ENCODE results near the gene COL5A2. TPM values are rescaled to one million over a fixed set of nuclear protein-coding genes. Genes with fewer than 3 reads are reported as not detected.

COL5A2 gene
- total and polyA plus RNA-seq, 4 donors = 3.2 to 83.5 (median 9.1) TPM

DNA sequence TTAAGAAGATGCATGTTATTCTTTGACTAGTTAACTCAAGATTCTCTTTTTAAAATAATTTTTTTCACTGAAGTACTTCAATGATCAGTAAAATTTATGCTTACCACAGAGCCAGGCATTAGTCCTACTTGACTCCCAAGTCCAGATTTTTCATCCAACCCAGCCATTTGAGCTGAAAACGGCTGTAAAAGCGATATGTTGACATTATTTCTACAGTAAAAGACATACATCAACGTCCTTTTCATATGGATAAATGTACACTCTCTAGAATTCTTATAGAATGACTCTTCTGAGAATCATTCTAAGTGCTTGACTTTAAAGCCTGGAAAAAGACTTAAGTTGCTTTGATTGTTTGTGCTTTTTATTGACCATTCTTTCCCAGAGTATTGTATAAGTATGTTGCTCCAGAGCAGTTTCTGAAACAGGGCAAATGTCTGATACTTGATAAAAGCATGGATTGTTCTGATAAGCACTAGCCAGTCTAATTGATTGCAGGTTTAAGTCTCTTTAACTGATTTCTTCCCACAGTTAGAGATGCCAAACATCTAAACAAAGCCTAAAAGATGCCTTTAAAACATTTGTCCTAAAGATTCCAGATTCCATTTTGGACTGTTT lies 90.9 kb downstream of the COL5A2 start (continued):
- TF ChIP-seq, protein P1, sequence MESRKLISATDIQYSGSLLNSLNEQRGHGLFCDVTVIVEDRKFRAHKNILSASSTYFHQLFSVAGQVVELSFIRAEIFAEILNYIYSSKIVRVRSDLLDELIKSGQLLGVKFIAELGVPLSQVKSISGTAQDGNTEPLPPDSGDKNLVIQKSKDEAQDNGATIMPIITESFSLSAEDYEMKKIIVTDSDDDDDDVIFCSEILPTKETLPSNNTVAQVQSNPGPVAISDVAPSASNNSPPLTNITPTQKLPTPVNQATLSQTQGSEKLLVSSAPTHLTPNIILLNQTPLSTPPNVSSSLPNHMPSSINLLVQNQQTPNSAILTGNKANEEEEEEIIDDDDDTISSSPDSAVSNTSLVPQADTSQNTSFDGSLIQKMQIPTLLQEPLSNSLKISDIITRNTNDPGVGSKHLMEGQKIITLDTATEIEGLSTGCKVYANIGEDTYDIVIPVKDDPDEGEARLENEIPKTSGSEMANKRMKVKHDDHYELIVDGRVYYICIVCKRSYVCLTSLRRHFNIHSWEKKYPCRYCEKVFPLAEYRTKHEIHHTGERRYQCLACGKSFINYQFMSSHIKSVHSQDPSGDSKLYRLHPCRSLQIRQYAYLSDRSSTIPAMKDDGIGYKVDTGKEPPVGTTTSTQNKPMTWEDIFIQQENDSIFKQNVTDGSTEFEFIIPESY (IDR thresholded peaks at IDR 0.05) = no peak

DNA sequence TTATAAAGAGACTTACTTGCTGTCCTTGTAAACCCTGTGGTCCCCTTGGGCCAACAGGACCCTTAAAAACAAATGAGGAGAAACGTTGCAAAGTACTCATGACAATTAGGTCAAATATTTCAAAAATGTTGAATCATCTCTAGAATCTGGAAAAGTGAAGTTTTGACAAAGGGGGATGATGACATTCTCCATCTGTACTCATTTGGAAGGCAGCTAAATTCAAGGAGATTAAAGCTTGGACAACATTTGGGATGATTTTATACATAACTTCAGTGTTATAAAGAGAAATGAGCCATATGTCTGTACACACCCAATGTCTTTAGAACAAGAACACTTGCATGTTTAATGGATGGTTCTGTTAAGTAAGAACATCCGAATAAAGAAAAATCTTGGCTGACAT lies 92.9 kb downstream of the COL5A2 start:
- Histone ChIP-seq H3K9me3 (ENCODE audit: control insufficient read depth in 4 of 4, low read length in 3 of 4) (no peaks in the 10 kb centered on the region), H3K9ac (ENCODE audit: low read depth in 1 of 2, low read length in 2 of 2) (no peak overlapping the region), H3K27me3 (ENCODE audit: control insufficient read depth in 4 of 4, insufficient read depth in 4 of 4, low read length in 3 of 4) (no peaks in the 10 kb centered on the region), H3K36me3 (ENCODE audit: control insufficient read depth in 4 of 4, insufficient read depth in 3 of 4, low read depth in 1 of 4, low read length in 3 of 4) (peaks cover 0 to 2% (median 0%) of the 10 kb centered on the region in 4 donors), H3K4me1 (ENCODE audit: control insufficient read depth in 4 of 4, insufficient read depth in 4 of 4, low read length in 3 of 4) (no peaks in the 10 kb centered on the region), H3K4me3 (ENCODE audit: low read depth in 1 of 3, low read length in 3 of 3) (no peak overlapping the region), H3K27ac (ENCODE audit: low read depth in 1 of 2, low read length in 2 of 2) (no peak overlapping the region)
- no peak for DNase-seq (ENCODE audit: low spot score)
- WGBS = 71% methylated on average over 2 of the region's 2 CpGs
- TF ChIP-seq GABPA (IDR thresholded peaks at IDR 0.05 in 1 of 2, conservative IDR thresholded peaks at IDR 0.05 in 1 of 2) (no peak), ATF3 (IDR thresholded peaks at IDR 0.05) (no peak), FOXA1 (IDR thresholded peaks at IDR 0.05) (no peak), JUND (IDR thresholded peaks at IDR 0.05) (no peak), RXRA (IDR thresholded peaks at IDR 0.05) (no peak), MAX (IDR thresholded peaks at IDR 0.05) (no peak), NR2F2 (IDR thresholded peaks at IDR 0.05) (no peak), EGR1 (IDR thresholded peaks at IDR 0.05; ENCODE audit: low read depth in 2 of 2) (no peak)

GRCh38 chr2:189086250-189086649 lies 93.3 kb downstream of the COL5A2 start:
- DNase-seq (ENCODE audit: low spot score) = no peak
- no peaks in the 10 kb centered on the region for H3K9me3 ChIP-seq (ENCODE audit: control insufficient read depth in 4 of 4, low read length in 3 of 4)
- H3K27me3 ChIP-seq (ENCODE audit: control insufficient read depth in 4 of 4, insufficient read depth in 4 of 4, low read length in 3 of 4) = no peaks in the 10 kb centered on the region
- WGBS = 63% methylated on average over 2 of the region's 2 CpGs
- no peak for TF ChIP-seq GABPA (IDR thresholded peaks at IDR 0.05 in 1 of 2, conservative IDR thresholded peaks at IDR 0.05 in 1 of 2)
- no peak for TF ChIP-seq HNF4G (IDR thresholded peaks at IDR 0.05)
- TF ChIP-seq, protein P2, sequence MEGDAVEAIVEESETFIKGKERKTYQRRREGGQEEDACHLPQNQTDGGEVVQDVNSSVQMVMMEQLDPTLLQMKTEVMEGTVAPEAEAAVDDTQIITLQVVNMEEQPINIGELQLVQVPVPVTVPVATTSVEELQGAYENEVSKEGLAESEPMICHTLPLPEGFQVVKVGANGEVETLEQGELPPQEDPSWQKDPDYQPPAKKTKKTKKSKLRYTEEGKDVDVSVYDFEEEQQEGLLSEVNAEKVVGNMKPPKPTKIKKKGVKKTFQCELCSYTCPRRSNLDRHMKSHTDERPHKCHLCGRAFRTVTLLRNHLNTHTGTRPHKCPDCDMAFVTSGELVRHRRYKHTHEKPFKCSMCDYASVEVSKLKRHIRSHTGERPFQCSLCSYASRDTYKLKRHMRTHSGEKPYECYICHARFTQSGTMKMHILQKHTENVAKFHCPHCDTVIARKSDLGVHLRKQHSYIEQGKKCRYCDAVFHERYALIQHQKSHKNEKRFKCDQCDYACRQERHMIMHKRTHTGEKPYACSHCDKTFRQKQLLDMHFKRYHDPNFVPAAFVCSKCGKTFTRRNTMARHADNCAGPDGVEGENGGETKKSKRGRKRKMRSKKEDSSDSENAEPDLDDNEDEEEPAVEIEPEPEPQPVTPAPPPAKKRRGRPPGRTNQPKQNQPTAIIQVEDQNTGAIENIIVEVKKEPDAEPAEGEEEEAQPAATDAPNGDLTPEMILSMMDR (IDR thresholded peaks at IDR 0.05; ENCODE audit: low read depth, low read length, missing input control) = no peak
- no peak for TF ChIP-seq TAF1 (conservative IDR thresholded peaks at IDR 0.05)
- TF ChIP-seq RAD21 (IDR thresholded peaks at IDR 0.05) = no peak
- TF ChIP-seq NR2F2 (IDR thresholded peaks at IDR 0.05) = no peak
- TF ChIP-seq MAX (IDR thresholded peaks at IDR 0.05) = no peak
- no peak for TF ChIP-seq HNF4A (conservative IDR thresholded peaks at IDR 0.05)
- TF ChIP-seq YY1 (IDR thresholded peaks at IDR 0.05) = no peak
- TF ChIP-seq, protein P3, sequence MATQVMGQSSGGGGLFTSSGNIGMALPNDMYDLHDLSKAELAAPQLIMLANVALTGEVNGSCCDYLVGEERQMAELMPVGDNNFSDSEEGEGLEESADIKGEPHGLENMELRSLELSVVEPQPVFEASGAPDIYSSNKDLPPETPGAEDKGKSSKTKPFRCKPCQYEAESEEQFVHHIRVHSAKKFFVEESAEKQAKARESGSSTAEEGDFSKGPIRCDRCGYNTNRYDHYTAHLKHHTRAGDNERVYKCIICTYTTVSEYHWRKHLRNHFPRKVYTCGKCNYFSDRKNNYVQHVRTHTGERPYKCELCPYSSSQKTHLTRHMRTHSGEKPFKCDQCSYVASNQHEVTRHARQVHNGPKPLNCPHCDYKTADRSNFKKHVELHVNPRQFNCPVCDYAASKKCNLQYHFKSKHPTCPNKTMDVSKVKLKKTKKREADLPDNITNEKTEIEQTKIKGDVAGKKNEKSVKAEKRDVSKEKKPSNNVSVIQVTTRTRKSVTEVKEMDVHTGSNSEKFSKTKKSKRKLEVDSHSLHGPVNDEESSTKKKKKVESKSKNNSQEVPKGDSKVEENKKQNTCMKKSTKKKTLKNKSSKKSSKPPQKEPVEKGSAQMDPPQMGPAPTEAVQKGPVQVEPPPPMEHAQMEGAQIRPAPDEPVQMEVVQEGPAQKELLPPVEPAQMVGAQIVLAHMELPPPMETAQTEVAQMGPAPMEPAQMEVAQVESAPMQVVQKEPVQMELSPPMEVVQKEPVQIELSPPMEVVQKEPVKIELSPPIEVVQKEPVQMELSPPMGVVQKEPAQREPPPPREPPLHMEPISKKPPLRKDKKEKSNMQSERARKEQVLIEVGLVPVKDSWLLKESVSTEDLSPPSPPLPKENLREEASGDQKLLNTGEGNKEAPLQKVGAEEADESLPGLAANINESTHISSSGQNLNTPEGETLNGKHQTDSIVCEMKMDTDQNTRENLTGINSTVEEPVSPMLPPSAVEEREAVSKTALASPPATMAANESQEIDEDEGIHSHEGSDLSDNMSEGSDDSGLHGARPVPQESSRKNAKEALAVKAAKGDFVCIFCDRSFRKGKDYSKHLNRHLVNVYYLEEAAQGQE (IDR thresholded peaks at IDR 0.05) = no peak
- TF ChIP-seq SP1 (IDR thresholded peaks at IDR 0.05) = no peak
- H3K4me1 ChIP-seq (ENCODE audit: control insufficient read depth in 4 of 4, insufficient read depth in 4 of 4, low read length in 3 of 4) = no peaks in the 10 kb centered on the region
- peaks cover 0 to 2% (median 0%) of the 10 kb centered on the region in 4 donors for H3K36me3 ChIP-seq (ENCODE audit: control insufficient read depth in 4 of 4, insufficient read depth in 3 of 4, low read depth in 1 of 4, low read length in 3 of 4)
- no peak overlapping the region for H3K4me3 ChIP-seq (ENCODE audit: low read depth in 1 of 3, low read length in 3 of 3)
- no peak overlapping the region for H3K9ac ChIP-seq (ENCODE audit: low read depth in 1 of 2, low read length in 2 of 2)
- no peak overlapping the region for H3K27ac ChIP-seq (ENCODE audit: low read depth in 1 of 2, low read length in 2 of 2)
